ENCODE data around the gene LITAF.

LITAF gene

DNA sequence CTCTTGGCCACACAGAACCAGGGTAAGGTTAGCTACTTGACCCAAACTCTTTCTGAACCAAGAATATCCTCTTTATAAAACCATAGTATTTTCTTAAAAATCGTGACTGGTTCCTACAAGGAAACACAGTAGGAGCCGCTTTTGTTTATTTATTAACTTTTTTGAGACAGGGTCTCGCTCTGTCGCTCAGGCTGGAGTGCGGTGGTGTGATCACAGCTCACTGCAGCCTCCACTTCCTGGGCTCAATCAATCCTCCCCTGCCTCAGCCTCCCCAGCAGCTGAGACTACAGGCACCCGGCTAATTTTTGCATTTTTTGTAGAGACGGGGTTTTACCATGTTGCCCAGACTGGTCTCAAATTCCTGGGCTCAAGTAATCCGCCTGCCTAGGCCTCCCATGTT is 14.7 kb upstream of the LITAF start:
- CTCF ChIA-PET, result interaction anchor here (0.5 to 0.7 kb wide), 2 partner anchors 9 to 648 kb away, joined by 3 to 5 read pairs; no protein-coding TSS in a partner anchor
- peaks cover 7% of the 10 kb centered on the region; the same call in 1 of the 2 replicates for H3K4me1 ChIP-seq (ENCODE audit: control insufficient read depth, insufficient read depth, low read length)
- no peak overlapping the region for H3K4me3 ChIP-seq (ENCODE audit: low read depth, low read length)
- no peak overlapping the region for H3K27ac ChIP-seq (ENCODE audit: extremely low read depth, low read depth, low read length)
- POLR2A ChIA-PET, result interaction anchor here (0.6 kb wide), 1 partner anchor 144 kb away, joined by 5 read pairs; no protein-coding TSS in a partner anchor
- no peak for TF ChIP-seq ZNF639 (tag by site-specific recombination; IDR thresholded peaks at IDR 0.05)
- no peak for TF ChIP-seq YY1 (tag by site-specific recombination; IDR thresholded peaks at IDR 0.05)
- TF ChIP-seq ZNF600 (tag by site-specific recombination; IDR thresholded peaks at IDR 0.05), result no peak
- TF ChIP-seq ZBTB8A (tag by site-specific recombination; IDR thresholded peaks at IDR 0.05), result no peak
- no peak for TF ChIP-seq ZNF362 (tag by site-specific recombination; IDR thresholded peaks at IDR 0.05)
- no peak for TF ChIP-seq ZBTB11 (tag by site-specific recombination; conservative IDR thresholded peaks at IDR 0.05; ENCODE audit: low read depth)
- TF ChIP-seq RBAK (tag by site-specific recombination; IDR thresholded peaks at IDR 0.05), result no peak
- TF ChIP-seq ZSCAN16 (tag by site-specific recombination; IDR thresholded peaks at IDR 0.05), result no peak
- TF ChIP-seq ZSCAN5A (tag by site-specific recombination; IDR thresholded peaks at IDR 0.05), result no peak
- no peak for TF ChIP-seq ZNF48 (tag by site-specific recombination; IDR thresholded peaks at IDR 0.05)
- TF ChIP-seq, protein P1, sequence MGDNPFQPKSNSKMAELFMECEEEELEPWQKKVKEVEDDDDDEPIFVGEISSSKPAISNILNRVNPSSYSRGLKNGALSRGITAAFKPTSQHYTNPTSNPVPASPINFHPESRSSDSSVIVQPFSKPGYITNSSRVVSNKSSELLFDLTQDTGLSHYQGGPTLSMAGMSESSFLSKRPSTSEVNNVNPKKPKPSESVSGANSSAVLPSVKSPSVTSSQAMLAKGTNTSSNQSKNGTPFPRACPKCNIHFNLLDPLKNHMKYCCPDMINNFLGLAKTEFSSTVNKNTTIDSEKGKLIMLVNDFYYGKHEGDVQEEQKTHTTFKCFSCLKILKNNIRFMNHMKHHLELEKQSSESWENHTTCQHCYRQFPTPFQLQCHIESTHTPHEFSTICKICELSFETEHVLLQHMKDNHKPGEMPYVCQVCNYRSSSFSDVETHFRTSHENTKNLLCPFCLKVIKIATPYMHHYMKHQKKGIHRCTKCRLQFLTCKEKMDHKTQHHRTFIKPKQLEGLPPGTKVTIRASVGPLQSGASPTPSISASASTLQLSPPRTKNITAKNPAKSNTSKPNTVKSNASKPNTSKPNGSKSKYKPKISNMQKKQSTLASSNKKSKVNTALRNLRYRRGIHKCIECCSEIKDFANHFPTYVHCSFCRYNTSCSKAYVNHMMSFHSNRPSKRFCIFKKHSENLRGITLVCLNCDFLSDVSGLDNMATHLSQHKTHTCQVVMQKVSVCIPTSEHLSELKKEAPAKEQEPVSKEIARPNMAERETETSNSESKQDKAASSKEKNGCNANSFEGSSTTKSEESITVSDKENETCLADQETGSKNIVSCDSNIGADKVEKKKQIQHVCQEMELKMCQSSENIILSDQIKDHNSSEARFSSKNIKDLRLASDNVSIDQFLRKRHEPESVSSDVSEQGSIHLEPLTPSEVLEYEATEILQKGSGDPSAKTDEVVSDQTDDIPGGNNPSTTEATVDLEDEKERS (tag by site-specific recombination; IDR thresholded peaks at IDR 0.05), result no peak
- no peak for TF ChIP-seq ZNF426 (tag by site-specific recombination; IDR thresholded peaks at IDR 0.05)
- TF ChIP-seq ZNF830 (tag by site-specific recombination; IDR thresholded peaks at IDR 0.05; ENCODE audit: low read depth), result no peak
- no peak for TF ChIP-seq GLIS1 (tag by site-specific recombination; IDR thresholded peaks at IDR 0.05)
- no peak for TF ChIP-seq TCF7L2 (IDR thresholded peaks at IDR 0.05; ENCODE audit: borderline replicate concordance, low read depth, low read length)
- no peak for TF ChIP-seq ZNF112 (tag by site-specific recombination; IDR thresholded peaks at IDR 0.05)
- no peaks in the 10 kb centered on the region for H3K36me3 ChIP-seq (ENCODE audit: control insufficient read depth in 2 of 2, insufficient read depth in 1 of 2, low read length in 2 of 2)
- H3K9me3 ChIP-seq (ENCODE audit: control insufficient read depth, insufficient read depth, low read depth, low read length), result no peaks in the 10 kb centered on the region
